ENCODE data around the gene RNF144A. TPM values are rescaled to one million over a fixed set of nuclear protein-coding genes. Genes with fewer than 3 reads are reported as not detected.

The RNF144A gene
- total RNA-seq, 1 experiment from 2014 or later: 13.0 TPM

- H3K36me3 ChIP-seq (ENCODE audit: control insufficient read depth in 1 of 2, insufficient read depth in 2 of 2, low read length in 2 of 2): no peaks in the 10 kb centered on the region
- H3K4me1 ChIP-seq (ENCODE audit: control insufficient read depth in 1 of 2, insufficient read depth in 2 of 2, low read length in 2 of 2): no peaks in the 10 kb centered on the region
- H3K9ac ChIP-seq (ENCODE audit: low read length): no peak overlapping the region
- no peak for TF ChIP-seq YY1 (IDR thresholded peaks at IDR 0.05; ENCODE audit: extremely low read depth, insufficient replicate concordance, low read depth, low read length)
- no peak for TF ChIP-seq POLR2AphosphoS5 (IDR thresholded peaks at IDR 0.05; ENCODE audit: low read depth, low read length)
- ATAC-seq (no peak), DNase-seq (ENCODE audit: low read depth, low spot score) (no peak)
- H3K9me3 ChIP-seq (ENCODE audit: control insufficient read depth in 1 of 2, insufficient read depth in 1 of 2, low read depth in 1 of 2, low read length in 2 of 2): no peaks in the 10 kb centered on the region
- H3K27ac ChIP-seq (ENCODE audit: low read depth, low read length): no peak overlapping the region
- intact Hi-C loops (cut with micrococcal nuclease): no loop called here
- no TSS peak for BruUV-seq (replicated peaks)
- POLR2A ChIA-PET: no interaction called here
- no peak overlapping the region for H3K4me2 ChIP-seq (ENCODE audit: low read length)
- no peaks in the 10 kb centered on the region for H3K27me3 ChIP-seq (ENCODE audit: insufficient read depth, low read length)
- CTCF ChIA-PET: interaction anchor here (2.1 kb wide), 1 partner anchor 13 kb away, joined by 10 read pairs; no protein-coding TSS in a partner anchor
- RAD21 ChIA-PET (ENCODE audit: low non-redundant PET in 1 of 2, low total read pairs in 2 of 2, uncharacterized antibody in 2 of 2, unreplicated experiment in 2 of 2): no interaction called here
- H4K20me1 ChIP-seq (ENCODE audit: insufficient read depth): no peaks in the 10 kb centered on the region
- no peaks in the 10 kb centered on the region for H3K9me2 ChIP-seq (ENCODE audit: insufficient read depth)
- H2AFZ ChIP-seq (ENCODE audit: low read depth, low read length, poor library complexity, severe bottlenecking): no peak overlapping the region
- H3K79me2 ChIP-seq (ENCODE audit: insufficient read depth, low read length): peaks cover 13% of the 10 kb centered on the region
- no peak overlapping the region for H3K4me3 ChIP-seq (replicated peaks in 1 of 2; ENCODE audit: low read depth in 1 of 2, low read length in 2 of 2)
Observed at GRCh38 chr2:6929196-6929819, 12.1 kb downstream of the RNF144A start.

- CTCF ChIA-PET: no interaction called here
- POLR2A ChIA-PET: no interaction called here
- Histone ChIP-seq H3K9me3 (ENCODE audit: control insufficient read depth in 1 of 2, insufficient read depth in 1 of 2, low read depth in 1 of 2, low read length in 2 of 2) (no peaks in the 10 kb centered on the region), H3K9me2 (ENCODE audit: insufficient read depth) (no peaks in the 10 kb centered on the region), H3K4me2 (ENCODE audit: low read length) (no peak overlapping the region), H3K27ac (ENCODE audit: low read depth, low read length) (no peak overlapping the region), H3K9ac (ENCODE audit: low read length) (no peak overlapping the region), H3K36me3 (ENCODE audit: control insufficient read depth in 1 of 2, insufficient read depth in 2 of 2, low read length in 2 of 2) (no peaks in the 10 kb centered on the region), H4K20me1 (ENCODE audit: insufficient read depth) (no peaks in the 10 kb centered on the region), H2AFZ (ENCODE audit: low read depth, low read length, poor library complexity, severe bottlenecking) (no peak overlapping the region), H3K27me3 (ENCODE audit: insufficient read depth, low read length) (no peaks in the 10 kb centered on the region), H3K4me1 (ENCODE audit: control insufficient read depth in 1 of 2, insufficient read depth in 2 of 2, low read length in 2 of 2) (no peaks in the 10 kb centered on the region), H3K4me3 (replicated peaks in 1 of 2; ENCODE audit: low read depth in 1 of 2, low read length in 2 of 2) (no peak overlapping the region), H3K79me2 (ENCODE audit: insufficient read depth, low read length) (peaks cover 13% of the 10 kb centered on the region; the same call in 1 of the 2 replicates)
- ATAC-seq (peak; percentile 53; the same call in 1 of the 2 replicates), DNase-seq (ENCODE audit: low read depth, low spot score) (no peak)
- intact Hi-C loops (cut with micrococcal nuclease): no loop called here
- no TSS peak for BruUV-seq (replicated peaks)
- TF ChIP-seq SRF (IDR thresholded peaks at IDR 0.05; ENCODE audit: low read depth) (no peak), CBX3 (IDR thresholded peaks at IDR 0.05; ENCODE audit: low read depth) (no peak), EZH2phosphoT487 (IDR thresholded peaks at IDR 0.05; ENCODE audit: borderline replicate concordance) (no peak), POLR2AphosphoS5 (IDR thresholded peaks at IDR 0.05; ENCODE audit: low read depth, low read length) (no peak), REST (IDR thresholded peaks at IDR 0.05; ENCODE audit: low read depth) (no peak), ATF3 (IDR thresholded peaks at IDR 0.05) (no peak), POLR2A (IDR thresholded peaks at IDR 0.05; ENCODE audit: borderline replicate concordance, extremely low read depth, insufficient read depth, insufficient read length) (no peak), ELF1 (IDR thresholded peaks at IDR 0.05; ENCODE audit: borderline replicate concordance, low read depth) (no peak)
- RAD21 ChIA-PET (ENCODE audit: low non-redundant PET in 1 of 2, low total read pairs in 2 of 2, uncharacterized antibody in 2 of 2, unreplicated experiment in 2 of 2): no interaction called here
Observed at GRCh38 chr2:6930923-6931647, 13.9 kb downstream of the RNF144A start.

Measured in HCT116 (cell line).